SKM-1 treated with dmso at 0.1 percent for 144 hours (cell line): ENCODE data around the gene SH2D6.
"Not testable (repeated sequence)": the region's sequence is repeated elsewhere in the genome, so short reads cannot be mapped to it uniquely, and the experiment has no call there.

Experiments
- DNase-seq: peaks from one replicate; lab custom pipeline; 2025; ENCODE audit not compliant: unreplicated experiment; lab: John Stamatoyannopoulos, UW

The SH2D6 gene

GRCh38 chr2:85468096-85468703, 49.7 kb downstream of the SH2D6 start:
- no peak for DNase-seq

- no peak for DNase-seq
These were observed 50.3 kb downstream of the SH2D6 start for GRCh38 chr2:85468704-85469349.

GRCh38 chr2:85470850-85471800, 52.6 kb downstream of the SH2D6 start:
- no peak for DNase-seq

DNA sequence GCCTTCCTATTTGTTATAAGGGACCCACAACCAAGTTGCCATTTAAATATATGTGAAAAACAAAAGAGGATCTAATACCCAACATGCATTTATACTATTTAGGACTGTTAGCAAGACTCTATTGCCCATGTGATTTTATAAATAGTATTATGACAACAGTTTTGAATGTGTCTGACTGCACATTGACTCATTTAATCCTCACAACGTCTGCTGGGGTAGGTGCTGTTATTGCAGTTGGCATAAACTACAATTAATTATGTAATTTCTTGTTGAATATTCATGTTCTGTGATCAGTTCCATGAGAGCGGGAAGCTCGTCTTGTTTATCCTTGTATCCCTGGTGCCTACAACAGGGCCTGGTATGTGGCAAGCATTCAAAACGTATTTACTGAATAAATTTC, 53.7 kb downstream of the SH2D6 start:
- DNase-seq, result no peak

DNA sequence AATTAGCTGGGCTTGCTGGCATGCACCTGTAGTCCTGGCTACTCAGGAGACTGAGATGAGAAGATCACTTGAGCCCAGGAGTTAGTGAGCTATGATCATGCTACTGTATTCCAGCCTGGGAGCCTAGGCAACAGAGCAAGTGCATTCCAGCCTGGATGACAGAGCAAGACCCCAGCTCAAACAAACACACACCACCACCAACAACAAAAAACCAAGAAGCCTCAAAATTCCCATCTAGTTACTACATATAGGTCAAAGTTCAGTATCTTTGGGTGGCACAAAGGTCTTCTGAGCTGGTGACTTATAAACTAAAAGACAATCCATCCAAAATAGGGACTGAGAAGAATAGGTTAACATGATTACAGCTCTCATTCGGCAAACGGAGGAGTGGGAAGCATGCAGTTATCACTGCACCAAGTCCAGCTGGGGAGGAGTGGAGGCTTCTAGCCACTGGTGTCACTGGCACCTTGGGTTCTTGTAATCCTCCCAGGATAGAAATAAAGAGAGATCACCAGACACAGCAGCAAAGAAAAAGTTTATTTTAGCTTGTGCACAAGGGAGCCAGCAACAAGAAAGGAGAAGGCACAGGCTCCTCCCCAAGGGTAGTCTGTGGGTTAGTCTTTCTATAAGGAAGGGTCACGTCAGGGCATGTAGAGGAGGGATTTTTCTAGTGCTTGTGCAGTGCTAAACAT, 57.4 kb downstream of the SH2D6 start:
- DNase-seq, result no peak

GRCh38 chr2:85476624-85477023, 58.1 kb downstream of the SH2D6 start:
- no peak for DNase-seq

DNA sequence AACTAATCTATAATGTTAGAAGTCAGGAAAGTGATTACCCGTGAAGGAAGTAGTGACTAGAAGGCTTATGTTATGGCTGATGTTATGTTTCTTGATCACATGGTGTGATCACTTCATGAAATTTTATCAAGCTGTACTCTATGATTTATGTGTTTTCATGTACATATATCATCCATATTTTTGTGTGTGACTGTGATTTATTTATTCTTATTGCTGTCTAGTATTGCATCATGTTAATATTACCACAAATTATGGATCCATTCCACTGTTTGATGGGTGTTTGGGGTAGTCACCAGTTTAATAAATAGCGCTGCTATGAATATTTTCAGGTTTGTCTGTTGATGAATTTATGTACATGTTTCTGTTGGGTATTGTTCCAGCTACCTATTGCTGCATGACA, 59.4 kb downstream of the SH2D6 start:
- no peak for DNase-seq

DNA sequence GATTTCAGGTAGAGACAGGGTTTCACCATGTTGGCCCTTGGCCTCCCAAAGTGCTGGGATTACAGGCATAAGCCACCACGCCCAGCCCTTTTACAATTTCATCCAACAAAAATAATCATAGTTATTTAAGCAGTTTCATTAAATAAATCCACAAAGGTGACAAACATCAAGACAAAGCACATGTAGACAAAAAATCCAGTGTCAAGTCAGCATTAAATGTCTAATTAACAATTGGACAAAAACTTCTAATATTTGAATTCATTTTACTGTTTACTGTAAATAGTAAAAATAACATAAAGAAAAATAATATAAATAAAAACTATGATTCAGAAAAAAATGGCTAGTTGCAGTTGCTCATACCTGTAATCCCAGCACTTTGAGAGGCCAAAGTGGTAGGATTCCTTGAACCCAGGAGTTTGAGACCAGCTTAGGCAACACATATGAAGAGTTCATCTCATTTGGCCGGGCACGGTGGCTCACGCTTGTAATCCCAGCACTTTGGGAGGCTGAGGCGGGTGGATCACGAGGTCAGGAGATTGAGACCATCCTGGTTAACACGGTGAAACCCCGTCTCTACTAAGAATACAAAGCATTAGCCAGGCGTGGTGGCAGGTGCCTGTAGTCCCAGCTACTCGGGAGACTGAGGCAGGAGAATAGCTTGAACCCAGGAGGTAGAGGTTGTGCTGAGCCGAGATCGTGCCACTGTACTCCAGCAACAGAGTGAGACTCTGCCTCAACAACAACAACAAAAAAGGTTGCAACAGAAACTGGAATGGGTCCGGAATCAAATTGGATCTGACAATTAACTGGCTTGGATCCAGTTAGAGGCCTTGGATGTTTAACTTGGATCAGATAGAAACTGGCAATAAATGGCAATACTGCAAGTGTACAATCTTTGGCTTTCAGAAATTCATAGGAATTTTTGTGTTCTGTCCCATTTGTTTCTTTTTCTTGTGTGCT, 63.6 kb downstream of the SH2D6 start:
- DNase-seq, result no peak

- not testable (repeated sequence) for DNase-seq
These were observed 66.1 kb downstream of the SH2D6 start for GRCh38 chr2:85484615-85485014.

DNA sequence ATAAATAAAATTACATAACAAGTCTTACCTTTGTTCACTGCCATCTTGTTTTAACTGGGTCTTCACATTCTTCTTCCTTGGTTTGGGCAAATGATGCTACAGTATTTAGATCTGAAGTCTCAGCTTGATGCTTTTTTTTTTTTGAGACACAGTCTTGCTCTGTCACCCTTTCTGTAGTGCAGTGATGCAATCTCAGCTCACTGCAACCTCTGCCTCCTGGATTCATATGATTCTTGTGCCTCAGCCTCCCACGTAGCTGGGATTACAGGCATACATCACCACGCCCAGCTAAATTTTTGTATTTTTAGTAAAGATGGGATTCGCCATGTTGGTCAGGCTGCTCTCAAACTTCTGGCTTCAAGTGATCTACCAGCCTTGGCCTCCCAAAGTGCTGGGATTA, 67.3 kb downstream of the SH2D6 start:
- peak; percentile 21 for DNase-seq
